Stimulated activated CD4-positive, alpha-beta T cell treated with anti-CD3 and anti-CD28 coated beads, Interleukin-4, amount 100 ng/mL, for 24 hours (primary cell): ENCODE data around the gene DUS1L.

Experiments used
- DNase-seq: peaks from one replicate; pipeline ENCODE4 v3.0.0-alpha.2; 2020

DUS1L gene

DNA sequence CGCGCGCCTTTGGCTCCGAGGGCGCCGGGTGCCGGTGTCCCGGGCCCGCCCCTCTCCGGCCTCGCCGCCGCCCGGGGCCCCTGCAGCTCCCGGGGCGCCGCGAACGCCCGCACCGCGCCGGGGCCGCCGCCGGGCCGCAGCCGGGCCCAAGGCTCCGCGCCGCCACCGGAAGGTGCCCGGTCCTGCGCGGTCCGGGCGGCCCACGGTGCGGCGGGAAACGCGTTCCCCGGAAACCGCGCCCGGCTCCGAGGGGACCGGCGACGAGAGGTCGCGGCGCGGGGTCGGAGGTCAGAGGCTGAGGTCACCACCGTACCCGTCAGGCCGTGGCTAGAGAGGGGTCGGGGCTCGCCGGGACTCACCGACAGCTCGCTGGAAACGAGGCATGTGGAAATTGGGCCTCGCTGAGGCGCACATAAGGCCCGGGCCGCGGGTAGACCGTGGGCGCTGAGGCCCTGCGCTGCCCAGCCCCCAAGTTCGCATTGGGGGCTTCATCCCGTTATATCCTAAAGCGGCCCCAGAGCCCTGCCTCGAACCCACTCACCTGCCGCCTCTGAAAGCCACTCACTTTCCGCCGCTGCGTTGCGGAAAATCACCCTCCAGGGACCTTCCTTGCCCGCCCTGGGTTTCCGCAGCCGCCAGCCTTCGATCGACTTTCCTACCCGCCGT is at the start of gene DUS1L:
DUS1L (minus strand) TSS at position 167 of the 666 bp plus-strand sequence. CDS start 745 bp downstream, outside the sequence.
- peak; percentile 72 for DNase-seq

DNA sequence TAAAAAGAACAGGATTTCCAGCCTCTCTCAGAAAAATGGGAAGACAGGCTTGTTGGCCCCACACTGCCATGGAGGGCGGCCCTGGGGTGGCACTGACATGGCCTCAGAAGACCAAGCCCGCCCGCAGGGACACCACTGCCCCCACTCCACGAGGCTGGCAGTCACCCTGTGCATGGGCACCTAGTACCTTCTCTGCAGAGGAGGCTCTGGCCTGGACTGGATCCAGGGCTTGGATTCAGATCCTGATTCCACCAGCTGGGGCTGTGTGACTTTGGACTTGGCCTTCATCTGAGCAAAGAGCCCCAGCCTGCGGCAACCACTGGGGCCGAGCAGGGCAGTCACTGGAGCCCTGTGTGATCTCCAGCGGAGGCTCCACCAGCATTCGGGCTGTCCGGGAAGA is 49.3 kb upstream of the DUS1L start:
- DNase-seq = no peak

DNA sequence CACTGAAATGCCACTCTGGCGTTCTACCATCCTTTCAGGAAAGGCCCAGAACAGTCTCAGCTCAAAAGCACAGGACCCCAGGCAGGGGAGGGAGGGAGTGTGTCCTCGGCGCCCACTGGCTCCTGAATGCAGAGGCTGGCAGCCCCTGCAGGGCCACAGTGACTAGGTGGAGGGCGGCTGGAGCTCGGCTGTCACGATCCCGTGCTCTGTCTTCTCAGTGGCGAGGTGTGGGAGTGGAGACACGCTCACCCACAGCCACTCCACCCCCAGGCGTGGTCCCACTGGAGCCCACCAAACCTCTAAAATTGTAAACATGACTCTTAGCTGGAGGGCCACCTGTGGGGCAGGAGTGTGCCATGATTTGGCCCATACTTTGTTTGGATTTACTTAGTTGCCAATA is 48.8 kb upstream of the DUS1L start:
- no peak for DNase-seq

DNA sequence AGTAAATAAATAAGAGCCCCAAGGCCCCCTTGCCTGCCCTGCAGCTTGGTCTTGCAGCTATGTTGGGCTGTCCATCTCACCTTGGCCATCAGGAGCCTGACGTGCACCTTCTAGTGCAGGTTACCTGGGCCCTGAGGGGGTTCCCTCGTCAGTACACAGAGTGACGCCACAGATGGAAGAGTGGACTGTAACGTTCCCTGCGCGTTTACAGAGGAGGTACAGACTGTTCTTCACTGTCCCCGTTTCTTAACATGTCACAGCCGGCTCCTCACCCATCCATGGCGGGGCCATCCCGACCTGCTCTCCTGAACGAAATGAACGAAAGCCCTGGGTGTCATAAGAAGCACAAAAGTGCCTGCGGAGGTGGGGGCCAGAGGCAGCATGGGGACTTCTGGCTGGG is 48.3 kb upstream of the DUS1L start:
- no peak for DNase-seq

DNA sequence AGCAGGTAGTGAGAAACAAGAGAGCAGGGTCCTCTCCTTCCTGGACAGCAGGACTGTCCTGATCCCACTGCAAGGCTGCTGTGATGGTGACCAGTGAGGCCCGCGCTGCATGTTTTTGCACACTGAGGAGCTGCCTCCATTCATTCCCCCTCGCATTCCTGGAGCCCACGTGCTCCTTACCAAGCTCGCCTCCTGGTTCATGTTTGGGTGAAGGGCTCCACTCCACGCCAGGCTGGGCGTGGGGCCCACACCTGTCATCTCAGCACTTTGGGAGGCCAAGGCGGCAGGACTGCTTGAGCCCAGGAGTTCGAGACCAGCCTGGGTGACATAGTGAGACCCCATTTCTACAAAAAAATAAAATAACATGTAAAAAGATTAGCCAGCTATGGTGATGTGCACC is 47.8 kb upstream of the DUS1L start:
- DNase-seq = no peak

DNA sequence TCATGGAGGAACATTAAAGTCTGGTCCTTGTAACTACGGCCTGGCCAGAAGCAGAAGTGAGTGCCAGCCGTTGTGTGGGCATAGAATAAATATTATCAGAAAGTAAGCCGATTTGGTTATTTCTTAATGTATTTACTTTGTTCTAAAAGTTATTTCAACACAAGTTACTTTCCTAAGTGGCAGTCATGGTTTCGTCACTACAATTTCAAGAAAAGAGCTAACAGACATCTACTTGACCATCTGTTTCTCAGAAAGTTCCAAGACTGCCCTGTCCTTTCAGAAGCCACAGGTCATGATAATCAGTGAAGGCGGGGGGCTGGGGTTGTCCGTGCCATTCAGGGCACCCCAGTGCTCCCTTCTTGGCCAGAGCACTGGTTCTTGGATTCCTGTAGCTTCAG is 47.3 kb upstream of the DUS1L start:
- DNase-seq = no peak

DNA sequence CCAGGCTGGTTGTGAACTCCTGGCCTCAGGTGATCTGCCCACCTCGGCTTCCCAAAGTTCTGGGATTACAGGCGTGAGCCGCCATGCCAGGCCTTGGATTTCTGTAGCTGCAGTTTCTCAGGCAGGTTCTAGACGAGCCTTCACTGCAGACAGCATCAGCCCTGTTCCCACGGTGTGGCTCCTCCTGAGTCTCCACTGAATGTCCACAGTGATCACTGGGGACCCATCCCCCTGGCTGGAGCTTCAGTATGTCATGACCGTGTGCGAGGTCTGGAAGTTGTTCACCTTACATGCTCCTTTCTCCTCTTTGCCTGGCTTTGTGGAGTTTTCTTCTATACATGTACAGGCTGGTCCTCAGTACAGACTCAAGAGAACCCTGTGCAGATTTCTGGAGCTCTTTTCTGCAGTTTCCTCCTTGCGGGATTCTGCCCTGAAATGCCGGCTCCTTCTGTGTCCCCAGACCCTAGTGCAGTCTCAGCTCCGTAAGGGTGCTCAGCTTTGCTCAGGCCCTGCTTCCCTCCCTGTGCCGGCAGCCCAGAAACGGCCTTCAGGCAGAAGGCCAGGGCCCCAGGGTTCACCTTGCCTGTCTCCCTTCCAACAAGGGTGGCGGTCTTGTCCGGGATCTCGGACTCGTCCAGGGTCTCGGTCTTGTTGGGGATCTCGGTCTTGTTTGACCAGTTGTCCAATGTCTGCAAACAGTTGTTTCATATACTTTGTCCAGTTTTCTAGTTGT is 46.7 kb upstream of the DUS1L start:
- no peak for DNase-seq

DNA sequence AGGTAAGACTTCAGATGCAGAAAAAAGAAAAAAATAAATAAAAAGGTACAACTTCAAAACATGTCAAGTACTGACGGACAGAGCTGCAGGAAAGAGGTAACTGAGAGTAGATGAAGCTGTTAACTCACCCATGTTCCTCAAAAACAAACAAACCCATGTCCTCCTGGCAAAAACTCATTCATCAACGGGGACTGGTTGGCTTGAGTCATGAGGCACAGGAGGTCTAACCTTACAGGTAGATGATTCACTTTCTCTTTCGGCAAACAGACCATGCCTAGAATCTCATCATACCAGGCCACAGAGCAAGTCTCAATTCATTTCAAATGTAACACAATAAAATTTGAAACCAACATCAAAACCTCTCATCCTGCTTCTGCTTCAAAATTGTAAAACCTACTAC is 44.7 kb upstream of the DUS1L start:
- no peak for DNase-seq

DNA sequence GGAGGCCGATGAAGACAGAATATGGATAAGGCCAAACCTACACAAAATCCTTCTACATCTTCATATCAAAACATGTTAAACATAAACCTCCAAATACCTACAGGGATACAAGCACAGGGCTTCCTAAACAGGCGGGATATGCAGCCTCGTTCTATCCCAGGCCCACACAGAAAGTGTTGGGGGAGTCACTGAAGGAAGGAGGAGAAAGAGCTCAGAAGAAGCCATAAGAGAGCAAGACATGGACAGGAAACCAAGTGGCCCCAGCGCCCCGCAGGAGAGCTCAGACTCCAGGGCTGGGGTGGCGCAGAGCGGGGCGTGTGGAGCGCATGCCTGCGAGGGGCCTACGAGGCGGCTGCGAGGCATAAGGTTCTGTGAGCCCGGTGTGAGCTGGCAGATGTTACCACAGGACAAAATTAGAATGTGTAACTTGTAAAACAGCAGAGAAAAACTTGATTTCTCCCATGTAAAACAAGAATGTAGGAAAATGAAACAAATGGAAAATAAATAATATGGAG is 43.4 kb upstream of the DUS1L start:
- DNase-seq = no peak

DNA sequence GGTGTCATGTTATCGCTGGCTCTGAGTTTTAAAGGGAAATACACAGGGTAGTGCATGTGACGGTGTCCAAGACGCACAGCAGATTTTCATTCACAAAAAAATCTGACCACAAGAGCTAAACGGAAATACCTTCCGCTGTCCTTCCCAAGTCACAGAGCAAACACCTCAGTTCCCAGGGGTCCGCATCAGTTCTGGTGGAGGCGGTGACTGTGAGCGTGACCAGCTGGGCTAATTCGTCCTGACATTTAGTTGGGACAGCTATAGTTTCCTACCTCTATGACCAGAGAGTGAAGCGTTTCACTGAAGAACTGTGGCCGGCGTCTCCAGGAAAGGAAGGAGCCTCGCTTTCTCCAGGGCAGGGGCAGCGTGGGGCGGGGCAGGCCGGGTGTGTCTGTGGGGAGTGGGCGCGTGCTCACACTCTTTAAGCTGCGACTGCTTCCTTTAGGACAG is 42.9 kb upstream of the DUS1L start:
- no peak for DNase-seq

DNA sequence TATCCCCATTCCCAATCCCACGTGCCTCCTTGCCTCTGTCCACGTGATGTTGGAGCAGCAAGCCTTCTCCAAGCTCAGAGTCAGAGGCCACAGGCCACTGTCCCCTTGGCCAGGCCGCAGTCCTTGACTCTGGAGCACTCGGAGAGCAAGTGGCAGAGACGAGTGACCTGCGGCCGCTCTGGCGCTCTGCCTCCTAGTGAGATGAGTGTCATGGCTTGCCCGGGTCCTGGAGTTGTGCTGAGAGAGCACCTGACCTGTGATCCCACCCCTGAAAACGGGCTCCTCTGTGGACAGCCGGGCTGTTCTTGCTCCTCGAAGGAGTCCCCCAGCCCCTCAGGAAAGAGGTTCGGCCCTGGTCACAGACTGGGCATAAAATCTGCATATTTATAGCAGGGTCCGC is 42.4 kb upstream of the DUS1L start:
- no peak for DNase-seq

DNA sequence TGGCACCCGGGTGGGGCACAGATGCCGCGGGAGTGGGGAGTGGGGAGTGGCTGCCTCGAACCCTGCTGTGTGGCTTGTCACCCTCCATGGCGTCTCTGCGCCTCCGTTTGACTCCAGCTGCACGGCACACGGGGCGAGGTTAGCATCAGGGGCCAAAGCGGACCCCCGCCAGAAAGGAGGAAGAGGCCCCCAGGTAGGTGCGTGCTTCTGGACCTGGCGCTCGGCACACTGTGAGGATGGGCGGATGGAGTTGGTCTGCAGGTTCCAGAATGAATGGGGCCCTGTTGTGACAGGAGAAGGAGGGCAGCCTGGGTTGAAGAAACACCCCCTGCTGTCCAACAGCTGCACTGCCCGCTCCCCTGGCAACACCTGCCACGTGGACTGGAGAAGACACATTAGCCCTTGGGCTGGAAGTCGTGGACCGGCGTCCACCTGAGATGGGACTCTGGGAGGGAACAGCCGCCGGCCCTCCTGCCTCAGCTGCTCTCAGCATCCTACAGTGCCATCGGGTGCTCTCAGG is 41.8 kb upstream of the DUS1L start:
- no peak for DNase-seq

DNA sequence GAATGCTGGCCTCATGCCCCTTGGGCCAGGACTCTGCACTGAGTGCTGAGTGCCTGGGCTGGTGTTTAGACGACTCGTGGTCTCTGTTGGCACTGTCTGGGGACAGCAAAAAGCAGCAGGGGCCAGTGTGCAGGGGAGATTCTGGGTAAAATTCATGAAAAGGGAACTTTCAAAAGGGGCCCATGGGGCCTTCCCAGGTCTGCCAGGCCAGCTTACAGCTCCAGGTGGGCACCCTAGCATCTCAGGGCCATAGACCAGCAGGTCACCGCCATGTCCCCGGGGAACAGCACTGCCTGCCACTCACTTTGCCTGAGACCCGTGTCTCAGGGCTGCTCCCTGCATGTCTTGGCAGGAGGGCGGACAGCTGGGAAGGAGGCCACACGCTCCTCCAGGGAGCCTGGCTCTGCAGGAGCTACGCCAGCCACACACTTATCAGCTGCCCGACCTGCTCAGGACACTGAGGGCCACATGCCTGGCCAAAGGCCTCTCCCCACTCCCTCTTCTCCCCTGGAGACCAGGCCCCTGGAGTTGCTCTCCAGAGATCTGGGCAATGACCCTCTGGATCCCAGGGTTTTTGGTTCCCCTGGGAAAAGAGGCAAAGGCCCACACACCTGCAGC is 41.2 kb upstream of the DUS1L start:
- no peak for DNase-seq

DNA sequence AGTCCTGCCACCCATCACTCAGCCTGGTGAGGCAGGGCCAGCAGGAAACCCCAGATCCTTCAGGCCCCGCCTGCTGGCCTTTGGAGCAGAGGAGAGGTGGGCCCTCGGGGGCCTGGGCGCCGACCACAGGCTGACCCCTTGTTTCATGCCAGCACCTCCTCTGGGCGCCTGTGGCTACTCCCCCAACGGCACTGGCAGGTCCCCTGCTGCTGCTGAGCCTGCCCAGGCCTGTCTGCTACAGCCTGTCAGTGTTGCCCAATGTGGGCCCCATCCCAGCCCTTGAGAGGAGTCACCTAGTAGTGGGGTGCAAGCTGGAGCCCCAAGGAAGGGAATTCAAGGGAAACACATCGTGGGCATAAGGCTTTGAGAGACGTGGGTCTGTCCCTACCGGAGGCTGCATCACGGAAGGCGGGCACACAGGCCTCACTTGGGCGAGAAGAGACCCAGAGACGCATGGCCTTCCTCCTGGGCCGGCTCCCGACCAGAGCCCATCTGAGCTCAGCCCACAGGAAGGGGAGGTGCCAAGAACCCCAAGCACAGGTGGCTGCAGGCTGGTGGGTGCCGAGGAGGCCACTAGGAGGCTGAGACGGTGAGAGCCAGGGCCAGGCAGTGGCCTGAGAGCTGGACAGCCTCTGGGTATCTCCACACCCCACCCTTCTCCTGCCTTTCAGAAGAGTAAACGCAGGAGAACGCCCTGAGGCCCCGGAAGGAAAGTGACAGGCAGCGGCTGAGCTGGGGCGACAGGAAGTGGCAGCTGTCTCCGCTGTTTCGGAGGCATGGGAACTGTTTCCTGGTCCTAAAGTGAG is 40.5 kb upstream of the DUS1L start:
- peak; percentile 66 for DNase-seq

DNA sequence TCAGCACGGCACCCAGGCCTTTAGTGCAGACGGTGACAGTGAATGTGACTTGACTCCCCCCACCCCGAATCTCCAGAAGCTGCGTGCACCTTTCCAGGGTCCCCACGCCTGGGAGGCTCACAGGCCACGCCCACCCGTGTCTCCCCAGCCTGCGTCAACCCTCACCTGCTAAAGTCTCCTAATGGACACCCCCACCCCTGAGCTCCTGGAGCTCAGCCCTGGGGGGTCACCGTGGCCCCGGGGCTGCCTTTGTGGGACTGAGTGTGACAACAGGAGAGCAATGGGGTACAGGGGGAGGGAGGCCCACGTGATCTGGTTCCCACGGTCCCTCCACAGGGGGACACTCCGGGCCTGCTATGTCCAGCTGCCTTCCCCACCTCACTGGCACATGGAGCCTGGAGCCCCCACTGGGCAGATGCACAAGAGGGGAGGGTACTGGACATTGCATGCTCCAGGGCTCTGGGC is 39.8 kb upstream of the DUS1L start:
- no peak for DNase-seq

DNA sequence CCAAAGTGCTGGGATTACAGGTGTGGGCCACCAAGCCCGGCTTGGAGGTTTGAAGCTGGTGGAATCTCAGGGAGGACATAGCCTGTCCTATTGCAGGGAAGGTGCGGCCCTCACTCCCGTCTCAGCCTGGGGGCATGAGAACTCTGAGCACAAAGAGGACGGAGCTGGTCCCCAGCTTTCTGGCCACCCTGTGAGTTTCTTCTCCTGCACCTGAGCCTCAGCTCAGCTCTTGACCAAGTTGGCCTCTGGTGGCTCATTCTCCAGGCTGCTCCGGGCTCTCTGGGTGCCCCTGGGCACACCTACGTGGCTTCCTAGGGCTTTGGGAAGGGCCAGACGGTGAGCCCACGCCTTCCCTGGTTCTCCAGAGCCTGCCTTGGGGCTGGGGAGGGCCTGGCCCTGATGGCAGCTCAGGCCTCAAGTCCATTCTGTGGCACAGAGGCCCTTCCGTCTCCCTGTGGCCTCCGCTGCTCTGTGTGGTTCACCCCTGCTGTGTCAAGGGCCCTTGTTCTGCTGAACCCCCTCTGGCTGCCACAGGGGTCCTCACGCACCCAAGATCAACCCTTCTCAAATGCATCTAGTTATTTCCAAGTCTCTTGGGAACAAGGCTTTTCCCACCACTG is 39.3 kb upstream of the DUS1L start:
- no peak for DNase-seq

DNA sequence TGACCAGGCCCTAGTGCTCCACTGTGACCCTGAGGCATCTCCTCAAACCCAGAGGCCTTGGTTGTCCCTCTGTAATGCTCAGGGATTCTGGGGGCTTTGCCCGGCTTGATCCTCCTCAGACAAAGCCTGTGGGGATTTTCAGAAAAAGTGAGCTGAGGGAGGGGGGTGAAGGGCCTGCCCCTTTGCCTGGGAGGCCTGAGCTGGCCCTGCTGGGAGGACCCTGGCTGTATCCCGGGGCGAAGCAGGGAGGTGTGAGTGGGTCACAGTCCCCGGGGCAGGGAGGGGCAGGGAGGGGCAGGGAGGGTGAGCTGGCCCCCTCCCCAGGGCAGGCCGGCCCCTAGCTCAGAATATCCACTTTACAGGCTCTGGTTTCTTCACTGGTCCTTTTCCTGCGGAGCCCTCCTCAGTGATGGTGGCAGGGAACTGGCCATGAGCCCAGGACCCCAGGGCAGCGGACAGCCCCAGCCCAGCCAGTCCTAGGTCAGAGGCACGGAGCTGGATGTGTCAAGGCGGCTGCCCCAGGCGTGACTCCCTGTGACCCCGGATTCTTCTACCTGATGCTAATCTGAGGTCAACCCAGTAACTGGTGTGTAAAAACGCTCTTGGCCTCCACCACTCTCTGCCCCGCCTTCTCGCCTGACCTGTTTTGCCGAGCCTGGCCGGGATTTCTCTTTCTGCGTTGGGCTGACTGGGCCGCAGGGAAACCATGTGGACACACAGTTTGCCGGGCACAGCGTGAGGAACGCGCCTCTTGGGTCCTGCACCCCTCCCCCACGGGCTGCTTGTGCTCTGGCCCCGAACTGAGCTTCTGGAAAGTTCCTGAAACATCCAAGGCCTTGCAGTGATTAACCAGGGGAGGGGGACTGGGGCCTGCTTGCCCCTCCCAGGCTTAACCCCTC is 38.2 kb upstream of the DUS1L start:
- no peak for DNase-seq

DNA sequence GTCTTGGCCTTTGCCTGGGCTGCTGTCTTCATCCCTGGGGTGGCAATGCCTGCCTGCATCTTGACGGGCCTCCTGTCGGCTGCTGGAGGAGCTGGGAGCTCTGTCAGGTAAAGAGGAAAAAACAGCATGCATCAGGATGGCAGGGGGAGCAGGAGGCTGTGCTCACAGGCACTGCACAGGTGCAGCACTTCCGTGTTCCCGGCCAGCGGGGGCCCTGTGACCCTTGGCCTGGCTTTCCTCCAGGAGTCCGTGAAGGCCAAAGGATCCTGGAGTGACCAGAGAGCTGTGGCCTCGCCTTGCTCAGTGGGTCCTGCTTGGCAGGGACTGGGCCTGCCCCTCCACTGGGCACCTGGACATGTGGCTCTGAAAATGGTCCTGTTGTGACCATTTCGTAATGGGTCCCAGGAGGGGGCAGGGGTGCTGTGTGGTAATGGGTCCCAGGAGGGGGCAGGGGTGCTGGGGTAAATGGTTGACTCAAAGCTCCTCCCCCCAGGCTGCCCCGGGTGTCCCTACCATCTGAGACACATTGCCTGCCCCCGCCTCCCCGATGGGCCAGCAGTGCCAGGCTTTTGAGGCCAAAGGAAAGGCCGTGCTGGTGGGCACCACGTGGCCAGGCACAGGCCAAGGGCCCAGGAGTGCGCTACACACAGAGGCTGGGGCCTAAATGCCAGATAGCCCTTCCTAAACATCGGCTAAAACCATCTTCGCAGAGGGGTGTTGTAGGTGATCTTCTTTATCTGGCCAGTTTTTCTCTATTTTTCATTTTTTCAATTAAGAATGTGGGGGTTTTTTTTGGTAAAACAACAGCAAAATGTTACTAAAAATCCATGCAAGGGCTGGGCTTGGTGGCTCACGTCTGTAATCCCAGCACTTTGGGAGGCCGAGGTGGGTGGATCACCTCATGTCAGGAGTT is 36.4 kb upstream of the DUS1L start:
- DNase-seq = no peak

DNA sequence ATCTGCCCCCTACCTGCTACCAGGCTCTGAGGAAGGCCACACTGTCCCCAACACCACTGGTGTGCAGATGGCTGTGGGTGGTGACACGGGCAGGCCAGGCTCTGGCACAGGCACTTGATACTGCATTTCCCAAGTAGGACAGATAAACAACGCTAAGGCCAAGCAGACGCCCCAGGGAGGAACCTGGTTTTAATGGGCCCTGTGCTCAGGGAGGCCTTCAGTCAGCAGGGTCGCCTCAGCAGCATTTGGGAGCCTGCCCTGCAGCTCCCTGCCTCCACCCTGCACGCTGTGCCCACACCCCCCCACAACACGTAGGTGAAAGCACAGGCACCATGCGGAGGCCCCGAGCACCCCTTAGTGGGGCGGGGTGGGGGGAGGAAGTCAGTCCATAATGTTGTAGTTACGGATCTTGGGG is 35.7 kb upstream of the DUS1L start:
- no peak for DNase-seq
